ENCODE measurements around the gene EVA1C. TPM values are rescaled to one million over a fixed set of nuclear protein-coding genes. Genes with fewer than 3 reads are reported as not detected.

The EVA1C gene
- total and polyA plus RNA-seq, 2 experiments from 2014 or later = 2.2 to 3.4 TPM

DNA sequence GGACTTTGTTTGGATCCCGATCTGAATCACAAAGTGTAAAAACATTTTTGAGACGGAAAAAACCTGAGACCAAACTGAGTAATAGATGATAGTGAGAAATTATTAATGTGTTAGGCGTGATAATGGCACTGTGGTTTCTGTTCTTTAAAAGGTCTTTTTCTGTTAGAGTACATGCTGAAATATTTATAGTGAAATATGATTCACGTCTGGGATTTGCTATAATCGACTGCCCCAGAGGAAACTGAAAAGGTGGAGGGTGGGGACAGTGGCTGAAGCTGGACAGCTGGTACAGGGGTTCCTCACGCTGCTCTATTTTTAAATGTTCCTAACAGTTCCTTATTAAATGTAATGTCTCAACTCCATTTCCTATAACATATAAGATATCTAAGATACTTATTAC, 30.9 kb upstream of the EVA1C start:
- H4K20me1 ChIP-seq (ENCODE audit: insufficient read depth, poor library complexity, severe bottlenecking) = no peaks in the 10 kb centered on the region
- no peaks in the 10 kb centered on the region for H3K27me3 ChIP-seq
- WGBS (ENCODE audit: low lambda C conversion rate, missing lambda C conversion rate) = 89% methylated on average over 6 of the region's 6 CpGs
- H2AFZ ChIP-seq = no peak overlapping the region
- peaks cover 4% of the 10 kb centered on the region for H3K79me2 ChIP-seq
- TF ChIP-seq EZH2 (IDR thresholded peaks at IDR 0.05; ENCODE audit: borderline replicate concordance) (no peak), EZH2phosphoT487 (IDR thresholded peaks at IDR 0.05; ENCODE audit: low read depth, severe bottlenecking, unreplicated experiment) (no peak)
- TF ChIP-seq, protein P1, sequence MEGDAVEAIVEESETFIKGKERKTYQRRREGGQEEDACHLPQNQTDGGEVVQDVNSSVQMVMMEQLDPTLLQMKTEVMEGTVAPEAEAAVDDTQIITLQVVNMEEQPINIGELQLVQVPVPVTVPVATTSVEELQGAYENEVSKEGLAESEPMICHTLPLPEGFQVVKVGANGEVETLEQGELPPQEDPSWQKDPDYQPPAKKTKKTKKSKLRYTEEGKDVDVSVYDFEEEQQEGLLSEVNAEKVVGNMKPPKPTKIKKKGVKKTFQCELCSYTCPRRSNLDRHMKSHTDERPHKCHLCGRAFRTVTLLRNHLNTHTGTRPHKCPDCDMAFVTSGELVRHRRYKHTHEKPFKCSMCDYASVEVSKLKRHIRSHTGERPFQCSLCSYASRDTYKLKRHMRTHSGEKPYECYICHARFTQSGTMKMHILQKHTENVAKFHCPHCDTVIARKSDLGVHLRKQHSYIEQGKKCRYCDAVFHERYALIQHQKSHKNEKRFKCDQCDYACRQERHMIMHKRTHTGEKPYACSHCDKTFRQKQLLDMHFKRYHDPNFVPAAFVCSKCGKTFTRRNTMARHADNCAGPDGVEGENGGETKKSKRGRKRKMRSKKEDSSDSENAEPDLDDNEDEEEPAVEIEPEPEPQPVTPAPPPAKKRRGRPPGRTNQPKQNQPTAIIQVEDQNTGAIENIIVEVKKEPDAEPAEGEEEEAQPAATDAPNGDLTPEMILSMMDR (IDR thresholded peaks at IDR 0.05; ENCODE audit: poor library complexity) = no peak
- H3K4me3 ChIP-seq = no peak overlapping the region
- H3K27ac ChIP-seq = peak overlapping the region; percentile 25
- no peaks in the 10 kb centered on the region for H3K9me3 ChIP-seq (ENCODE audit: low read depth)
- H3K36me3 ChIP-seq (replicated peaks; ENCODE audit: insufficient read depth, low read depth) = no peaks in the 10 kb centered on the region
- no peaks in the 10 kb centered on the region for H3K4me1 ChIP-seq (ENCODE audit: insufficient read depth)
- H3K4me2 ChIP-seq = no peak overlapping the region
- H3K9me2 ChIP-seq (replicated peaks; ENCODE audit: insufficient read depth) = no peaks in the 10 kb centered on the region
- no peak for DNase-seq (ENCODE audit: low spot score)

DNA sequence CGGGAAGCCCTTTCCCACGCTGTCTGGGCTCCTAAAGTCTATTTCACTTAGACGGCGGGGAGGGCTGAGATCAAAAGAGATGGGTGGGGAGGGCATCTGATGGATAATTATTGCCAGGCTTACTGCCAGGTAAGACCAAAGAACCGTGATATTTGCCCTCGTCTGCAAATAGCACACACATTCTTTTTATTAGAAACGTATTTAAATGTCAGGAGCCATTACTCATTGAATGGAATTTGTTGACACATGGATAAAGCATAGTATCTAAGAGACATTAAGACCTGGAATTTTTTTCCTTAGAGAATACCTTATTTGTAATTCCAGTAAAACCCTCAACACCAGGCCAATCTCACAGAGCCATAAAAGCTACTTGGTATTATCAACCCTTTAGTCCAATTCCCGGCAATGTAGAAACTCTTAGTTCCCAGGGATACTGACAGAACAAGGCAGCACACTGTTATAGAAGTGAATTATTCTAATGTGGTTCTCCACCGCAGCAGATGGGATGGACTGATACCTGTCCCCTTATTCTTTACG, 30.3 kb upstream of the EVA1C start:
- H4K20me1 ChIP-seq (ENCODE audit: insufficient read depth, poor library complexity, severe bottlenecking) = no peaks in the 10 kb centered on the region
- H3K79me2 ChIP-seq = peaks cover 10% of the 10 kb centered on the region
- H3K4me2 ChIP-seq = no peak overlapping the region
- no peaks in the 10 kb centered on the region for H3K27me3 ChIP-seq
- no peaks in the 10 kb centered on the region for H3K9me3 ChIP-seq (ENCODE audit: low read depth)
- DNase-seq (ENCODE audit: low spot score) = no peak
- H3K36me3 ChIP-seq (replicated peaks; ENCODE audit: insufficient read depth, low read depth) = no peaks in the 10 kb centered on the region
- no peaks in the 10 kb centered on the region for H3K4me1 ChIP-seq (ENCODE audit: insufficient read depth)
- H2AFZ ChIP-seq = no peak overlapping the region
- TF ChIP-seq EZH2phosphoT487 (IDR thresholded peaks at IDR 0.05; ENCODE audit: low read depth, severe bottlenecking, unreplicated experiment) (no peak), EZH2 (IDR thresholded peaks at IDR 0.05; ENCODE audit: borderline replicate concordance) (no peak)
- TF ChIP-seq, protein P1 (IDR thresholded peaks at IDR 0.05; ENCODE audit: poor library complexity) = no peak
- H3K27ac ChIP-seq = peak overlapping the region; percentile 54
- no peaks in the 10 kb centered on the region for H3K9me2 ChIP-seq (replicated peaks; ENCODE audit: insufficient read depth)
- 58% methylated on average over 10 of the region's 10 CpGs for WGBS (ENCODE audit: low lambda C conversion rate, missing lambda C conversion rate)
- H3K4me3 ChIP-seq = no peak overlapping the region

DNA sequence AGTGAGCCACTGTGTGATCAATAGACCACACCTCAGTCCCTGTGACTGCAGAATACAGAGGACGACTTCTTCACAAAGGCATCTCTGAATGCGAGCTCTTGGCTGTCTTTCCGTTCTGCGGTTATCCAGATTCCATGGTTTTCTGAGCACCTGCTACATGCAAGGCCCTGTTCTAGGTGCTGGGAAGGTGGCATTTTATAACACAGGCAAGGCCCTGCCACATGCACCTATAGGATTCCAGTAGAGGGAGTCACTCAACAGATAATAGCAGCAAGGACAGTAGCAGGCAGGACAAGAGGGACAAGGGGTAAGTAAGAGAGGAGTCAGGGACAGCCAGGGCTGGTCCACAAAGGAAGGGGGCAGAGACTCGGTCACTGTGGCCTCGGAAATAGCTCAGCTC, 28.7 kb upstream of the EVA1C start:
- H3K9me3 ChIP-seq (ENCODE audit: low read depth) = no peaks in the 10 kb centered on the region
- H3K79me2 ChIP-seq = peaks cover 26% of the 10 kb centered on the region
- H3K9me2 ChIP-seq (replicated peaks; ENCODE audit: insufficient read depth) = no peaks in the 10 kb centered on the region
- no peak overlapping the region for H2AFZ ChIP-seq
- no peak overlapping the region for H3K4me3 ChIP-seq
- H3K4me2 ChIP-seq = no peak overlapping the region
- WGBS (ENCODE audit: low lambda C conversion rate, missing lambda C conversion rate) = 95% methylated on average over 6 of the region's 6 CpGs
- no peaks in the 10 kb centered on the region for H3K27me3 ChIP-seq
- H3K36me3 ChIP-seq (replicated peaks; ENCODE audit: insufficient read depth, low read depth) = no peaks in the 10 kb centered on the region
- TF ChIP-seq, protein P1 (IDR thresholded peaks at IDR 0.05; ENCODE audit: poor library complexity) = no peak
- TF ChIP-seq EZH2phosphoT487 (IDR thresholded peaks at IDR 0.05; ENCODE audit: low read depth, severe bottlenecking, unreplicated experiment) (no peak), EZH2 (IDR thresholded peaks at IDR 0.05; ENCODE audit: borderline replicate concordance) (no peak)
- H3K4me1 ChIP-seq (ENCODE audit: insufficient read depth) = no peaks in the 10 kb centered on the region
- no peak overlapping the region for H3K27ac ChIP-seq
- no peak for DNase-seq (ENCODE audit: low spot score)
- no peaks in the 10 kb centered on the region for H4K20me1 ChIP-seq (ENCODE audit: insufficient read depth, poor library complexity, severe bottlenecking)
